ENCODE data around the gene ACOXL.

GRCh38 chr2:111148225-111148873, 416.0 kb downstream of the ACOXL start:
- TF ChIP-seq CTCF (IDR thresholded peaks at IDR 0.05) (no peak), POLR2A (IDR thresholded peaks at IDR 0.05) (no peak)
